ENCODE results near the gene UPP1.

UPP1 gene

DNA sequence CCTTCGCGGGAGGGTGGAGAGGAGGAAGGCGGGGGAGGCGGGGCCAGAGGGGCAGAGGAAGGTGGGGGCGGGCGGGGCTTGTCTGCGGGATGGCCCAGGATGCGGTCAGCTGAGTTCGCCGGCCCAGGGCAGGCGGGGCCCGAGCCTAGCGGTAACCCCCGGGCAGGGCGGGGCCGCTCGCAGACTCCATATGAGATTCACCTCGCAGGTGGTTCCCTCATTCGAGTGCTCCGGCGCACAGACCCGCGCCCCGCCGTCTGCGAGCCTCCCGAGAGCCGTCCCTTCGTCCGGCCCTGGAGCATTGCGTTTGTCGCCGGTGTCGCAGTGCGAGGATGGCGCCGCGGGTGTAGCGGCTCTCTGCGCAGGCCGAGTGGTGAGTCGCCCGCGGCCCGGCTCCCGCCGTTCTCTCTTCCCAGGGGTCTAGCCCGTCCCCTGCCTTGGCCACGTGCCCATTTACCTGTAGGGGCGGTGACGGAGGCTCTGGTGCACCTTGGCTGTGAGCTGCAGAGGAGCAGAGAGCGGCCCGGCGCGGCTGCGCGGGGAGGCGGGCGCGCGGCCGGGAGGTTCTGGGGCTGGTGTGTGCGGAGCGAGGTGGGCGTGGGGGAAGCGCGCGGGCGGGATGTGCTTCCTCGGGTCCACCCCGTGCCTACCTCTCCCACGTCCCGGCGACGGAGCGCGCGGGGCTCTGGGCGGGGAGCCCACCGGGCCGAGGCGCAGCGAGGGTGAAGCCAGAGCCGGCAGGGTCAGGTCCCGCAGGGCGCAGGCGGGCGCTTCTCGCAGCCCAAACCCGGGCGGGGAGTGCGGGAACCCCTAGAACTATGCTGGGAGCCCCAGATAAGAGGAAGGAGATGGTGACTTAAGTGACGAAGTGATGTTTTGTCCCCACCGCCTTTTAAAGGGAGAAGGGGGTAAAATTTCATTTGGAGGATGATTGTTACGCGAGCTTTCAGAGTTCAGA is at the start of gene UPP1:
Gene UPP1, plus strand, starts transcription at position 220 of the 958 bp plus-strand sequence. CDS start 5,519 bp downstream, outside the sequence.
- Histone ChIP-seq H3K4me3 (ENCODE audit: low read depth in 1 of 2, low read length in 1 of 2) (peak within 1 kb of the TSS; percentile 90 to 94), H3K36me3 (peaks cover 30% of the 10 kb centered on the region), H3K9me3 (no peaks in the 10 kb centered on the region), H3K27ac (peak within 1 kb of the TSS; percentile 94), H3K4me1 (ENCODE audit: control insufficient read depth in 1 of 2, insufficient read depth in 1 of 2, low read depth in 1 of 2, low read length in 1 of 2) (peaks cover 40 to 50% of the 10 kb centered on the region in 2 experiments), H3K27me3 (no peaks in the 10 kb centered on the region)
- TF ChIP-seq CTCF (IDR thresholded peaks at IDR 0.05), result peak; percentile 51

- Histone ChIP-seq H3K27ac (no peak overlapping the region), H3K36me3 (no peaks in the 10 kb centered on the region), H3K27me3 (peaks cover 32% of the 10 kb centered on the region), H3K9me3 (no peaks in the 10 kb centered on the region), H3K4me1 (ENCODE audit: control insufficient read depth in 1 of 2, insufficient read depth in 1 of 2, low read depth in 1 of 2, low read length in 1 of 2) (peaks cover 1 to 2% of the 10 kb centered on the region in 2 experiments), H3K4me3 (ENCODE audit: low read depth in 1 of 2, low read length in 1 of 2) (no peak overlapping the region)
- TF ChIP-seq CTCF (IDR thresholded peaks at IDR 0.05), result no peak
These were observed 48.0 kb upstream of the UPP1 start for GRCh38 chr7:48040944-48041652.

DNA sequence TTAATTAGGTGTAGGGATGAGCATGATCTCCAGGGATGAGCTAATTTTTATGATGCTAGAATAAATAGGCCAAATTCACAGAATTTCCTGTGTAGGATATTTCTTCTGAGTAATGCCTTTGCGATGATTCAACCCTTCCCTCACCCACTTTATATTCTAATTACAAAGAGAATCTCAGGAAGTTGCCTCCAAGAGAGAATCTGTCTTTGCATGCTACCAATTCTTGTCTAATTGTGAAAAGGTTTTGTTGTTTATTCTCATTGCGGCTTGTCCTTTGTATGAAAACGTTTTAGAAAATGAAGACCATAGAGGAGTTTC is 47.5 kb upstream of the UPP1 start:
- TF ChIP-seq CTCF (IDR thresholded peaks at IDR 0.05), result no peak
- Histone ChIP-seq H3K27me3 (peaks cover 31% of the 10 kb centered on the region), H3K4me3 (ENCODE audit: low read depth in 1 of 2, low read length in 1 of 2) (no peak overlapping the region), H3K27ac (no peak overlapping the region), H3K4me1 (ENCODE audit: control insufficient read depth in 1 of 2, insufficient read depth in 1 of 2, low read depth in 1 of 2, low read length in 1 of 2) (no peaks in the 10 kb centered on the region), H3K36me3 (no peaks in the 10 kb centered on the region), H3K9me3 (no peaks in the 10 kb centered on the region)

DNA sequence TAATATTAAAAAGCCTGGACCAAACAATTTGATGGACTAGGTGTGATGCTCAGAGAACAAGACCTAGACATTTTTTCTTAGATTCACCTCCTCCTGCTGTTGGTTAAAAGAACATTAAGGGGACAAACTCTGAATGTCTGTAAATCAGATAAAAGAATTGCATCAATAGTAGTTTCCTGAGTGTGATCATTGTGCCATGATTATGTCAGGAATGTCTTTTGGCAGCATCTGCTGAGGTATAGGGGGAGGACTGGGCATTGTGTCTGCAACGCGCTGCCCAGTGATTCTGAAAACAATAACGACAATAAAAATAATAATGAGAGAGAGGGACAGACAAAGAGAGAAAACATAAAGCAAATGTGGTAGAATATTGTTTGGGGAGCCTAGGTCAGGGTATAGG is 46.8 kb upstream of the UPP1 start:
- no peaks in the 10 kb centered on the region for H3K36me3 ChIP-seq
- peaks cover 31% of the 10 kb centered on the region for H3K27me3 ChIP-seq
- H3K27ac ChIP-seq, result no peak overlapping the region
- no peaks in the 10 kb centered on the region for H3K4me1 ChIP-seq (ENCODE audit: control insufficient read depth in 1 of 2, insufficient read depth in 1 of 2, low read depth in 1 of 2, low read length in 1 of 2)
- H3K4me3 ChIP-seq (ENCODE audit: low read depth in 1 of 2, low read length in 1 of 2), result no peak overlapping the region
- H3K9me3 ChIP-seq, result no peaks in the 10 kb centered on the region
- TF ChIP-seq CTCF (IDR thresholded peaks at IDR 0.05), result no peak

- no peak overlapping the region for H3K27ac ChIP-seq
These were observed 46.4 kb upstream of the UPP1 start for GRCh38 chr7:48042636-48043035.

More at GRCh38 chr7:48042636-48043035, 46.4 kb upstream of the UPP1 start:
- H3K9me3 ChIP-seq, result no peaks in the 10 kb centered on the region
- H3K4me1 ChIP-seq (ENCODE audit: control insufficient read depth in 1 of 2, insufficient read depth in 1 of 2, low read depth in 1 of 2, low read length in 1 of 2), result no peaks in the 10 kb centered on the region
- H3K4me3 ChIP-seq (ENCODE audit: low read depth in 1 of 2, low read length in 1 of 2), result no peak overlapping the region
- no peak for TF ChIP-seq CTCF (IDR thresholded peaks at IDR 0.05)
- peaks cover 29% of the 10 kb centered on the region for H3K27me3 ChIP-seq
- H3K36me3 ChIP-seq, result no peaks in the 10 kb centered on the region

Measured in neutrophil (primary cell).